Large intestine (tissue), 3 donors: Measurements from ENCODE around the gene SEMA6D. TPM values are rescaled to one million over a fixed set of nuclear protein-coding genes. Genes with fewer than 3 reads are reported as not detected.

Experiments used
- DNase-seq, 2 donors: peaks; one replicate each; pipeline versions ENCODE4 v3.0.0 to v3.0.0-alpha.2; 2013
- H3K27ac ChIP-seq: one replicate; pipeline ENCODE4 v1.5.1; 2013; ENCODE audit warnings: low read length
- H3K27me3 ChIP-seq: 2 replicates; pipeline ENCODE4 v1.6.1; 2013; ENCODE audit warnings: low read length; ENCODE audit not compliant: control insufficient read depth, insufficient read depth
- H3K36me3 ChIP-seq: 2 replicates; pipeline ENCODE4 v1.6.1; 2013; ENCODE audit warnings: low read length; ENCODE audit not compliant: control insufficient read depth, insufficient read depth
- H3K4me1 ChIP-seq: one replicate; pipeline ENCODE4 v1.6.1; 2013; ENCODE audit warnings: low read length; ENCODE audit not compliant: control insufficient read depth, insufficient read depth
- H3K4me3 ChIP-seq: one replicate; pipeline ENCODE4 v1.5.1; 2013; ENCODE audit warnings: low read length
- H3K9me3 ChIP-seq: one replicate; pipeline ENCODE4 v1.6.1; 2013; ENCODE audit warnings: mild to moderate bottlenecking, low read depth, low read length, moderate library complexity; ENCODE audit not compliant: control insufficient read depth
- WGBS: methylation state at CpG from one replicate; pipeline ENCODE4 v1.1.5; 2013; ENCODE audit warnings: low lambda C conversion rate; ENCODE audit not compliant: insufficient coverage; 5-methylcytosine and 5-hydroxymethylcytosine counted together
- polyA plus RNA-seq: library from polyadenylated mRNA; unstranded; fragments of 120-200 nt; gene quantifications from one replicate; pipeline ENCODE4 v1.2.1, GENCODE V29; 2013

SEMA6D gene
- polyA plus RNA-seq, 1 donor, result 63.7 TPM

GRCh38 chr15:47796830-47797229, 79.5 kb downstream of the SEMA6D start:
- Histone ChIP-seq H3K36me3 (no peaks in the 10 kb centered on the region), H3K27me3 (no peaks in the 10 kb centered on the region), H3K4me3 (no peak overlapping the region), H3K4me1 (no peaks in the 10 kb centered on the region), H3K27ac (no peak overlapping the region), H3K9me3 (no peaks in the 10 kb centered on the region)
- 100% methylated on average over 2 of the region's 3 CpGs for WGBS
- no peak for DNase-seq

GRCh38 chr15:47801522-47801921, 84.2 kb downstream of the SEMA6D start:
- no peaks in the 10 kb centered on the region for H3K27me3 ChIP-seq
- H3K9me3 ChIP-seq, result no peaks in the 10 kb centered on the region
- no peak overlapping the region for H3K27ac ChIP-seq
- no CpG with 5 or more reads among the region's 3 CpGs for WGBS
- no peak for DNase-seq
- H3K4me1 ChIP-seq, result no peaks in the 10 kb centered on the region
- no peak overlapping the region for H3K4me3 ChIP-seq
- H3K36me3 ChIP-seq, result no peaks in the 10 kb centered on the region

- no peaks in the 10 kb centered on the region for H3K9me3 ChIP-seq
- no peak overlapping the region for H3K27ac ChIP-seq
- H3K4me3 ChIP-seq, result no peak overlapping the region
- no peak for DNase-seq
- no peaks in the 10 kb centered on the region for H3K27me3 ChIP-seq
- no peaks in the 10 kb centered on the region for H3K4me1 ChIP-seq
- H3K36me3 ChIP-seq, result no peaks in the 10 kb centered on the region
These were observed 84.9 kb downstream of the SEMA6D start for GRCh38 chr15:47802216-47802615.

- no peaks in the 10 kb centered on the region for H3K36me3 ChIP-seq
- H3K4me3 ChIP-seq, result no peak overlapping the region
- DNase-seq, result no peak
- no CpG with 5 or more reads among the region's 2 CpGs for WGBS
- H3K27me3 ChIP-seq, result no peaks in the 10 kb centered on the region
- no peak overlapping the region for H3K27ac ChIP-seq
- H3K4me1 ChIP-seq, result no peaks in the 10 kb centered on the region
- H3K9me3 ChIP-seq, result no peaks in the 10 kb centered on the region
These were observed 86.5 kb downstream of the SEMA6D start for GRCh38 chr15:47803767-47804166.

GRCh38 chr15:47804733-47805132, 87.4 kb downstream of the SEMA6D start:
- H3K4me1 ChIP-seq, result no peaks in the 10 kb centered on the region
- no peak for DNase-seq
- WGBS, result no CpG with 5 or more reads among the region's 6 CpGs
- H3K27ac ChIP-seq, result no peak overlapping the region
- no peaks in the 10 kb centered on the region for H3K9me3 ChIP-seq
- H3K36me3 ChIP-seq, result no peaks in the 10 kb centered on the region
- H3K4me3 ChIP-seq, result no peak overlapping the region
- H3K27me3 ChIP-seq, result no peaks in the 10 kb centered on the region

- WGBS, result no CpG with 5 or more reads among the region's 2 CpGs
- Histone ChIP-seq H3K4me3 (no peak overlapping the region), H3K4me1 (no peaks in the 10 kb centered on the region), H3K27ac (no peak overlapping the region), H3K27me3 (no peaks in the 10 kb centered on the region), H3K9me3 (no peaks in the 10 kb centered on the region), H3K36me3 (no peaks in the 10 kb centered on the region)
- DNase-seq, result no peak
These were observed 88.7 kb downstream of the SEMA6D start for GRCh38 chr15:47806008-47806407.

- no peak overlapping the region for H3K27ac ChIP-seq
- WGBS, result no CpG with 5 or more reads among the region's 1 CpG
- H3K9me3 ChIP-seq, result no peaks in the 10 kb centered on the region
- no peak for DNase-seq
- H3K36me3 ChIP-seq, result no peaks in the 10 kb centered on the region
- H3K4me3 ChIP-seq, result no peak overlapping the region
- H3K27me3 ChIP-seq, result no peaks in the 10 kb centered on the region
- no peaks in the 10 kb centered on the region for H3K4me1 ChIP-seq
These were observed 93.9 kb downstream of the SEMA6D start for GRCh38 chr15:47811172-47811571.

GRCh38 chr15:47812470-47812999, 95.2 kb downstream of the SEMA6D start:
- 63% methylated on average over 1 of the region's 4 CpGs for WGBS
- Histone ChIP-seq H3K36me3 (no peaks in the 10 kb centered on the region), H3K27me3 (no peaks in the 10 kb centered on the region), H3K9me3 (no peaks in the 10 kb centered on the region), H3K27ac (no peak overlapping the region), H3K4me3 (no peak overlapping the region), H3K4me1 (no peaks in the 10 kb centered on the region)
- no peak for DNase-seq

GRCh38 chr15:47813748-47814384, 96.6 kb downstream of the SEMA6D start:
- Histone ChIP-seq H3K27me3 (peaks cover 7% of the 10 kb centered on the region), H3K4me3 (no peak overlapping the region), H3K4me1 (no peaks in the 10 kb centered on the region), H3K9me3 (no peaks in the 10 kb centered on the region), H3K36me3 (no peaks in the 10 kb centered on the region), H3K27ac (no peak overlapping the region)
- no peak for DNase-seq
- WGBS, result no CpG with 5 or more reads among the region's 5 CpGs

GRCh38 chr15:47814620-47815019, 97.3 kb downstream of the SEMA6D start:
- no peaks in the 10 kb centered on the region for H3K36me3 ChIP-seq
- no peak overlapping the region for H3K4me3 ChIP-seq
- no CpG with 5 or more reads among the region's 1 CpG for WGBS
- no peak overlapping the region for H3K27ac ChIP-seq
- no peaks in the 10 kb centered on the region for H3K4me1 ChIP-seq
- no peaks in the 10 kb centered on the region for H3K9me3 ChIP-seq
- peaks cover 7% of the 10 kb centered on the region for H3K27me3 ChIP-seq
- no peak for DNase-seq

- WGBS, result no CpG with 5 or more reads among the region's 5 CpGs
- Histone ChIP-seq H3K27me3 (peaks cover 7% of the 10 kb centered on the region), H3K4me3 (no peak overlapping the region), H3K9me3 (no peaks in the 10 kb centered on the region), H3K27ac (no peak overlapping the region), H3K36me3 (no peaks in the 10 kb centered on the region), H3K4me1 (no peaks in the 10 kb centered on the region)
- DNase-seq, result no peak
These were observed 100.8 kb downstream of the SEMA6D start for GRCh38 chr15:47817969-47818548.
